GM19452 (cell line): ENCODE measurements around the gene FAM163A.
"Not testable (repeated sequence)": the region's sequence is repeated elsewhere in the genome, so short reads cannot be mapped to it uniquely, and the experiment has no call there.

Source experiments
- ATAC-seq: cut with Tn5 transposase; IDR thresholded peaks from one replicate; pipeline ENCODE4 v1.9.1; 2021; ENCODE audit not compliant: unreplicated experiment

Gene FAM163A

DNA sequence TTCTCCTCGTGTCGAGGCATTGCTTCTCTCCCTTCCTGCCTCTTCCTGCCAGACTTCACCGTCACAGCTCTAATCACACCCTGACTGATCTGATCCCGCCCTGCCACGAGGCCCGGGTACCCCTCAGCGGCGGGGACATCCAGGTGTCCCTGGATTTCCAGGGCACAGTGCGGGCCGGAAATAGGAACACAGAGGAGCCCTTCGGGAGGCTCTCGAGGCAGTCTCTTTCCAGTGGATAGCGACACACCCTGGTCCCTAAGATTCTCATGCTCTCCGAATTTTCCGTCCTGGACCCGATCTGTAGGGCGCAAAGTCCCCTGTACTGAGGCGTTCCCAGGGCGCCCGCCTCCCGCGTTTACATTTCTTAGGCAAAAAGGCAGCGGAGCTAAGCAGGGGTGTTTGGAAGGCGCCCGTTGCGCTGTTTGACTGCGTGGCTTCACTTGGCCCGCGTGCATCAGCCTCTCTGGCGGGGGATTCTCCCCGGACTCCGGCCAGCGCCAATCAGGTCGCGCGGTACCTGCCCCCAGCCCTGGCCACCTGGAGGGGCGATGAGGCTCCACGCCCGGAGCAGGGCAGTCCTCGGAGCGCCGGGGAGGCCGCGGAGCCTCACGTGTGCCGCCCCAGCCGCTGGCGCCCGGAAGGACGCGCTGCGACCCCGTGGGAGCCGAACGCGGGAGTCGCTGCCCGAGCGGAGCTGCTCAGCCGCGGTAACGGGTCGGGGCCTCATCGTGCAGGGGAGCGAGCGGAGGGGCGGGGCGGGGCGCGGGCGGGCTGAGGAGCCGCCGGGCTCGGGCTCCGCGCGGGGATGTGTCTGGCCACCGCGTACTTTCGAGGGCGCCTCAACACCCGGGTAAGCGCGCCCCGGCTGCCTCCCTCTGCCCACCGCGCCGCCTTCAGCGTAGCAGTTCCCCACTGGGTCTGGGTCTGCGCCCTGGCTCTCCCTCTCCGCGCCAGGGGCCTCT, at the start of gene FAM163A:
Gene FAM163A, plus strand, starts transcription at position 575 of the 962 bp plus-strand sequence. CDS start 69,807 bp downstream, outside the sequence.
- no peak for ATAC-seq

DNA sequence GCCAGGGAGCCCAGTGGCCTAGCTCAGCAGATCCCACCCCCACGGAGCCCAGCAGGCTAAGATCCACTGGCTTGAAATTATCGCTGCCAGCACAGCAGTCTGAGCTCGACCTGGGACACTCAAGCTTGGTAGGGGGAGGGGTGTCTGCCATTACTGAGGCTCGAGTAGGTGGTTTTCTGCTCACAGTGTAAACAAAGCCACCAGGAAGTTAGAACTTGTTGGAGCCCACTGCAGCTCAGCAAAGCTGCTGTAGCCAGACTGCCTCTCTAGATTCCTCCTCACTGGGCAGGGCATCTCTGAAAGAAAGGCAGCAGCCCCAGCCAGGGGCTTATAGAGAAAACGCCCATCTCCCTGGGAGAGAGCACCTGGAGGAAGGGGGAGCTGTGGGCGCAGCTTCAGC, 48.6 kb upstream of the FAM163A start:
- not testable (repeated sequence) for ATAC-seq

DNA sequence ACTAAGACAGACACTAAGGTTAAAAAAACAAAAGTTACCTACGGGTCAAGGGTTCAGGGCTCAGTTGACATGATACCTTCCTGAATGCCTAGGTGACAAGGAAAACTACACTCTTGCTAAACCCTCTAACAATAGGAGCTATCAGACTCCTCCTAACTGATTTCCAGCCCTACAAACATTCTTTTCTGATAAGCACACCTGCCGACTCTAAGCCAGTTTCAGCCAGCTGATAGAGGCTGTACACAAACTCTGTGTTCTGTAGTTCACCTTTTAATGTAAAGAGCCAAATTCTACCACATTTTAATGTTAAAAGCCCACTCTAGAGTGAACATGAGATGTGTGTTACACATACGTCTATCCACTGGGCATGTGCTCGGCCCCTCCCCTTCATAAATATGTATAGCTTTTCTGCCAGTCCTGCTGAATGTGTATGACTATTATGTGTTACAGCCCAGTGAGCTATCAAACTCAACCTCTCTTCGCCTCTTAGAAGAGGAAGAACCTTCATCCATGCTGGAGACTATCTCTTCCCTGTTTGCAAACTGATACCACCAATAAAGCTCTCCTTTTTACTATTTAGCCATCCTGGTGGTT, 40.0 kb upstream of the FAM163A start:
- ATAC-seq, result no peak

DNA sequence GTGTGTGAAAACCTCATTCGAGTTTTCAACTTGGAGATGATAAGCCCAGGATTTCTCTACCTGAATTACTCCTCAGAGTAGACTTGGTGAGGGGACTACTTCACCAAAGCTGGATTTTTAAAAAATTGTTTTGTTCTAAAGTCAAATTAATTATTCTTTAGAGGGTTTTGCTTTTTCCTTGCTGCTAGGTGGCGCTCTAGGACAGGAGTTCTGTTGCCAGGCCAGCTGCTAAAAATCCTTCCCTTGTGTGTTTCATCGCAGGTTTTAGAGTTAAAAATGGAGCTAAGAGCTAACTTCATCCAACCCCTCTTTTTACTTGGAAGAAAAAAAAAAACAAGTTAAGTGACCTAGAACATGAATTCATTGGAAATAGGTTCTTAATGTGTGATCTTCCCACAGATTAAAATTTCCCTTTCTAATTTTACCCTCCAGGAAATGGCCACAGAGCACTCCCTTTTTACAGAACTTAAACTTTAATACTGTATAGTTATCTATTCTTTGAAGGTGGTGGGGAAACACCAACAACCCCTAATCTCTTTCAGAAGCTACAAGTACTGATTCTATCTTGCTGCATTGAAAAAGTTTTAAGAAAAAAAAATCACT, 36.7 kb upstream of the FAM163A start:
- no peak for ATAC-seq

DNA sequence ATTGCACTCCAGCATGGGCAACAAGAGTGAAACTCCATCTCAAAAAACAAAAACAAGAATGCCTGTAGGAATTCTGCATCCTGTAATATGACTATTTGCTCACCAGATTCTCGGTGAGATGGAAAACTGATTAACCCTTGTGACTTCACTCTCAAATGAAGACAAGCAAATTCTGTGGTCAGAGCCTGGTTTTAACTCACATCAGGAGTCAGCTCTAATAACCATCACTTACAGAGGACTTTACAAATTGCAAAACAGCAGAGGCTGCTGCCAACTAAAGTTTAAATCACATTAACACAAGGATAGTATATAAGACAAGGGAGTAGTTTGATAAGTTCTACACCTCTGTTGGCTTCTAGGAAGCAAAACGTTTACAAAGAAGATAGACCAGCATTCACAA, 35.7 kb upstream of the FAM163A start:
- ATAC-seq, result no peak

DNA sequence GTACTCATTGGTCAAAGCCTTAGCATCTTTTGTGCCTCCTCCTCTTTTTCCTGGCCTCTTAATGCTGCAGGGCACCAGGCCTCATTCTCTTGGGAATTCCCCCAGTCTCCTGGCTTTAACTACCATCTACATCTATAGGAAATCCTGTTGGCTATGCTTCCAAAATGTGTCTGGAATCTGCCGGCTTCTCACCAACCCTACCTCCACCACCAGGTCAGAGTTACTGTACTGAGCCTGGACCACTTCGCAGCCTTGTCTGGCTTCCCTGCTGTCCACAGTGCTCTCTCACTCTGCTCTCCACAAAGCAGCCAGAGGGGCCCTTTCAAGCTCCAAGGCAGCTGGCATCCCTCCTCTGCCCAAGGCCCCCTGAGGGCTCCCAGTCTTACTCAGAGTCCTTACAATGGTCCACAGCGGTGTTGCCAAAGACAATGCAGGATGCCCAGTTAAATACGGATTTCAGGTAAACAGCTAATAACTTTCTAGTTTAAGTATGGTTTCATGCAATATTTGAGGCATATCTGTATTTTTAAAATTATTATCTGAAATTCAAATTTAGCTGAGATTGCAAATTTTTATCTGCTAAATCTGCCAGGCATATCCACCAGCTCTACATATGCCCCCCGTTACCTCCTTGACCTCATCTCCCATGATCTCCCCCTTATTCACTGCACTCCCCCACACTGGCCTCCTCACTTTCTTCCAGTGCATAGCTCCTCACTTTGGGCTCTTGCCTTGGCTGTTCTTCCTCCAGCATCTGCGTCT, 34.5 kb upstream of the FAM163A start:
- ATAC-seq, result no peak

DNA sequence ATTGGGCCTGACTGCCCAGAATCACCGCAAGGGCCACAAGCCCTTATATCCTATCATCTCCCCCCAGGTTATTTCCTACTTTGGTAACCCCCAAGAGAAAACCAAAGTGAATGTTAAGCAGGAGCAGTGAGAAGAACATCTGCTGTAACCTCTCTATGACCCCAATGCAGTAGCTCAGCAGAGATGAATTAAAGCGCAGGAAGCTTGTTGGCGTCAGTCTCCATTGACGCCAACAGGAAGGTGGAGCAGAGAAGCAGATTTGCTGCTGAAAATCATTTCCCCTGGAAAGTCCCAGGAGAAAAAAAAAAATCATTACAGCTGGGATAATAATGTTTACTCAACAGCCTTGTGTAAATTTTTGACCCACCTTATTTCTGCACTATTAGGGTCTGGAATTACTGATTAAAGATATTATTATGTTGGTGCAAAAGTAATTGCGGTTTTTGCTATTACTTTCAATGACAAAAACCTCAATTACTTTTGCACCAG, 33.2 kb upstream of the FAM163A start:
- peak; percentile 87 for ATAC-seq

DNA sequence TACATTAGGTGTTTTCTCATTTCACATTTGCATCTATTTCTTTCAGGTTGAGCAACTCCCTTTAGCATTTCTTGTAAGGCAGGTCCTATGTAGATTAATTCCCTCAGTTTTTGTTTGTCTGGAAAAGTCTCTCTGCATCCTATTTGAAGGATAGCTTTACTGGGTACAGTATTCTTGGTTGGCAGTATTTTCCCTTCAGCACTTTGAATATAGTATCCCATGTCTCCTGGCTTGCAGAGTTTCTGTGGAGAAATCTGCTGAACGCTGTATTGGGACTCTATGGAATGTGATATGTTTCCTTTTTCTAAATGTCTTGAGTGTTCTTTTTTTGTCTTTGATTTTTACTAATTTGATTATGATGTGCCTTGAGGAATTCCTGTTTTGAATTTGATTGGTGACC, 28.9 kb upstream of the FAM163A start:
- ATAC-seq, result no peak

DNA sequence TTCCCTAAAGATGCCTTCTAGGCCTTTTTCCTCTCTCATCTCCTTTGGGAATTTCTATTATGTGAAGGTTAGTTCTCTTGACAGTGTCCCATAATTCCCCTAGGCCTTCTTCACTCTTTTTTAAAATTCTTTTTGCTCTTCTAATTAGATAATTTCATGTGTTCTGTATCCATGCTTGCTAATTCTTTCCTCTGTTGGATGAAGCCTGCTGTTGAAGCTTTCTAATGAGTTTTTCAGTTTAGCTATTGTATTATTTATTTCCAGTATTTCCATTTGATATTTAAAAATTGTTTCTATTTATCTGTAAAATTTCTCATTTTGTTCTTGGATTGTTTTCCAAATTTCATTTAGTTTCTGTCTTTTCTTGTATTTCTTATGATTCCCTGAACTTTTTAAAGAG, 28.5 kb upstream of the FAM163A start:
- ATAC-seq, result no peak

DNA sequence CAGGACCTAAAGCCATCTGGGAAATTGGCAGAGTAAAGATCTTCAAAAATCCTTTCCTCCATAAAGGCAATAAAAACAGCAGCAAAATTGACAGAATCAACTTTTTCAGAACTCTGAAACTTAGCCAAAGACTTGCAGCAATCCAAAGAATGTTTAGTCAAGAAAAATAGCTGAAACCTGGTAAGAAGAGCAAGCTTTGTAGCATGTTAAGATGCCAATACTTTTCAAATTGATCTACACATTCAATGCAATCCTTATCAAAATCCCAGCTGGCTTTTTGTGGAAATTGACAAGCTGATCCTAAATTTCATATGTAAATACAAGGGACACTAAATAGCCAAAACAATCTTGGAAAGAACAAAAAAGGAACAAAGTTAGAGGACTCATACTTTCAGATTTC, 23.8 kb upstream of the FAM163A start:
- no peak for ATAC-seq

DNA sequence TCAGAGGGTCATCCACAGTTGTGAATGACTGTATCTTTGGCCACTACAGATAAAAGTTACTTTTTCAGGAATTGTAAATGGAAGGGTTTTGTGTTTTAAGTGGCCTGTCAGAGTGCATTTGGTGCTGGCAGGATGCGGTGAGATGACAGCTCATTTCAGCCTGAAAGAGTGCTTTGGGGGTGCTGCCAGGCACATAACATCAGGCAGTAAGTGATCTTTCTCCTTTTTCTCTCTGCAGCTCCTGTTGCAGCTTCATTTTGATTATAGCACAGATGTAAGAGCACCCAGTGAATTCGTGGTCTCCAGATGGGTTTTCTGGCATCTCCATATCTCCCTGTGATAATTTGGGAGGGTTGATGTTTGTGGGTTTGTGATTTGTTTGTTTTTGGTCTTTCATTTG, 14.8 kb upstream of the FAM163A start:
- ATAC-seq, result no peak

DNA sequence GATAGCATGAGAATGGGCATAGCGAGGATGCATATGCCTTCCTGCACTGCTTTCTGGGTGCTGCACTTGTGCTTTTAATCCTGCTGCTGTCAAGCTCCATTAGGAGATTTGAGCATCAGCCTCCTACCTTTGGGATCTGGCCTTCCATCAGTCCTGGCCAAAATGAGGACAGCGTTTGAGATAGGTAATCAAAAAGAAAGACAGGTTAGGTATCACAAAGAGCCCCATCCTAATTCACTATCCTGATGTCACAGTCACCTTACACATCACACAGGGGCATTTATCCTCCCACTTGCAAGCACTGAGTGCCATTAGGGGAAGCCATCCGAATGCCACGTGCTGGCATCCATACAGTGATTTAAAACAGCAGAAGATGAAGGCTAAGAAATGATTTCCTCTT, 13.2 kb upstream of the FAM163A start:
- ATAC-seq, result no peak

DNA sequence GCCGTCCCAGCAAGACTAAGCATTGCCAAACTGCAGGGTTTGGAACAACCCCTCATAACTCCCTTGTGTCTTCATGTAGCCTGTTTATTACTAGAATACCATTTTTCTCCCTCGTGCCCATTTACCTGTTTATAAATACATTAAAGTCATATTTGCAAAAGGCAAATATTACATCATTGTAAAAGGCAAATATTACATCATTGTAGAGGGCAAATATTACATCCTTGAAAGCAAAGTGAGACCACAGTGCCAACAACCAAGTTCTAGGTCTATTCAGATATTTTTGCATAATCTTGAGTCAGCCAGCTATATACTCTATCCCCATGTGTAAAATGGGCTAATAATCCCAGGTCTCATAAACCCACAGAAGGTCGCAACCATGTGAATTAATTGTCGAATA, 11.4 kb upstream of the FAM163A start:
- ATAC-seq, result no peak

DNA sequence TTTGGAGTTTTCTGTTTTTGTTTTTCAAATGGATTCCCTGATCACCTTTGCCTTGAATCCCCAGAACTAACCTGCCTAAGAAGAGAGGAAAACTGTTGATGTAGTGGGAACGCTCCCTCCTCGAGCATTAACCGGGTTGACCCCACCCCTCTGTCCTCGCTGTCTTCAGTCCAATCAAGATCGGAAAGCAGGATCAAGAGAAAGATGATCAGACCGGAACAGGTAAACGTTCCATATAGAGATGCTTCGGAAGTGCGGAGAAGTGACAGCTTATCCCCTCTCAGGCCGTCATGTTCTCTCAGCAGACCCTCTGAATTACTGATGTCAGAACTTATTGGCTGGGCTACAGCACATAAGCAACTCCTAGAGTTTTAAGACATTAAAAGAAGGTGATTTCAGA, 800 bp upstream of the FAM163A start:
- ATAC-seq, result no peak

DNA sequence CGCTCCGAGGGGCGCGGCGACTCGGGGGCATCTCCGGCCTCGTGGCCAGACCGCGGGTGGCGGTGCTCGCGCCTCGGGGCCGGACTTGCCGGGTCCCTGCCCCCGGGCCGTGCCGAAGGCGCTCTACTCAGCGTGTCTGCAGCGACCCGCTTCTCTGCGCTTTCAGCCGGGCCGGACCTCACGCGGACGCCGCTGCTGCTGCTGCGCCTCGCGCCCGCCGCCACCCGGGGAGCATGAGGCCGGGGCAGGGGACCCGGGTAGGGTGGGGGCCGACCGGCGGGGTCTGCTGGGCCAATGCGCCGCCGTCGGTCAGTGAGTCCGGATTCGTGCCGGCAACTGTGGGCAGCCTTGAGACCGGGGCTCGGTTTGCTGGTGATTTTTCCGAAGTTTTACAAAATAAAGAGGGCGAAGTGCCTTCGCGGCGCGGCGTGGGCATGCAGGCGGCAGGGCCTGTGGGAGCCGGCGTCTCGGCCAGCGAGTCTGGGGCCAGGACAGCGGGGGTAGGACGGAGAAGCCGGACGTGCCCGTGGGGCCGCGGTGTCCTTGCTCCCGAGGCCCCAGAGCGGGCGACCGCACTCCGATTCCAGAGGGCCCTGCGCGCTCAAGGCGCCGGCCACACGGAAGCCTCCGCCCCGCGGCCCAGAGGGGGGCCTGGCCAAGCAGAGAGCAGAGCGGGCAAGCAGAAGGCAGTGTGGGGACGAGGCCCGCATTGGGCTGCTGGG, 749 bp downstream of the FAM163A start:
- ATAC-seq, result no peak

DNA sequence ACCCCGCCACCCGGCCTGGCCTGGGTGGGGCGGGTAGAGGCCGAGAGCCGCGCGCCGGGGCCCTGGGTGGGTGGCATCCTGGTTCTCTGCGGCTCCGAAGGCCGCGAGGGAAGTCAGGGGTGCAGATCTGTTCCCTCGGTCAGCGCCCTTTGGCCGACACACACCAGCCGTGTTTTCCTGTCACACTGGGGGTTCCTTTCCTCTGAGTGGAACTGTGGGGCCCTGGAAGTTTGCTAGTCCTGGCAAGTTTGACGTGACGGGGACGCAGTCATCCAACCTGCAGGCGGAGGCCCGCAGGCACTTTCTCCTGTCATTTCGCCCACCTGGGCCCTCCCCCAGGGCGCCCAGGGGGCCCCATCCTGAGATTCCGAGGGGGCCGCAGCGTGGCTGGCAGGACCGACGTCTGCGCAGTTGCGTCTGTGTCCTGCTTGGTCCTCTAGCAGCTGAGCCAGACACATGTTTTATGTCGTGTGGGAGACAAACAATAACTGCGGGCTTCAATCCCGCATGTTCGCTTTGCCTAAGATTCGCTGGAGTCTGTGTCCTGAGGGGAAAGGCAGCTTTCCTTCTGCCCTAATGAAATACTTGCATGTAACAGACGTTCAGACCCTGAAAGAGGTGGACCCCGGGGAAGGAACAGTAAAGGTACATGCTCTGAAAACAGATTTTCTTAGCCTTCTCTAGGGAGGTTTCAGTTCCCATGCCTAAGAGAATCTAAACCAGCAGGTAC, 1.5 kb downstream of the FAM163A start:
- no peak for ATAC-seq

DNA sequence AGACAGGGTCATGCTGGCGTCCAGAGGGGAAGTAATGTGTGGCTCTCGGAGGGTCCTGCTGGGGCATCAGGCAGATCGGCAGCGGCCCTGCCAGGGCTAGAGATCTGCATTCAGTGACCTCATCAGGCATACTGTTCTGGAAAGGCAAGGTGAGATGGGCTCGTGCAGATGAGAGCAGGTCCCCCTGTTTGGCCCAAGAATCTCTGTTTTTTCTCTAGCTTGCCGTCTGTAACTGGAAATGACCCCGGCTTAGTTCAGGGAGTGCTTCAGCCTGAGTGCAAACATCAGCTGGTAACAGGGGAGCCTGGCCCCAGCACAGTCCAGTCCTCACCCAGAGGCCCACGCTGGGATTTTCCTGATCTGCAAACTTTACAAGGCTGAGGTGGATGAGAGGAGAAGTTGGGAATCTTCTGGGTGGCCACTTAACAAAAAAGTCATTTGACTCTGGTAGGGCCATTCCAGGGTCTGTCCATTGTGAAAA, 2.1 kb downstream of the FAM163A start:
- ATAC-seq, result no peak

DNA sequence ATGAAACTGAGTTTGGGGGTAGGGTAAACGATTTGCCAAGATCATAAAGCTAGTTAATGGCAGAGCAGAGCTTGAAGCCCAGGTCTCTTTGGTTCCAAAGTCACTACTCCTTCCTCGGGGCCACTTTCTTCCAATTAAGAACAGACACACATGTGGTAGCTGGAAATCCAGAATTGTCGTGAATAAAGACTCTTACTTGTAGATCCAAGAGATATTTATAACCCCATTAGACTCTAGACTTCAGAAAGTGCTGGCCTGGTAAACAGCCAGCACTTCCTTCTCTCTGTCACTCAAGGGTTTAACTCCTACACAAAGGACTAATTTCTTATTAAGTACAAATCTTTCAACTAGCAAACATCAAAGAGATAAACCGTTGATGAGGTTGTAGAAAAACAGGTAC, 2.7 kb downstream of the FAM163A start:
- no peak for ATAC-seq

DNA sequence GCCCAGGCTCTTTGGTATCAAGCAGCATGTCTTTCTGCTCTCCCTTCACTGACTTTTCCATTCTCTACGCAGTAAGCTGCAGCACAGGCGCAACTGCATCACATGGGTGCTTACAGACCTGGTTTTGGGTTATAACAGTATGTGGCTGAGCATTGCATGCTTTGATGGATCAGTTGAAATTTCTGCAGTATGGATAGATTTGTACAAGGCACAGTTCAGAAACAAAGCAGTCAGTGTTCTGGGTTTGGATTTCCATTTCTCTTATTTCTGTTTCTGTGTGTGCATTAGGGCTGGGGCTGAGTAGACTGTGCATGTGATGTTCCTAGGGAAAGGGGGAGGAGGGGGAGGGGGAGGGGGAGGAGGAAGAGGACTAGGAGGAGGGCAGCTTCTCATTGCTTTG, 4.5 kb downstream of the FAM163A start:
- ATAC-seq, result no peak

DNA sequence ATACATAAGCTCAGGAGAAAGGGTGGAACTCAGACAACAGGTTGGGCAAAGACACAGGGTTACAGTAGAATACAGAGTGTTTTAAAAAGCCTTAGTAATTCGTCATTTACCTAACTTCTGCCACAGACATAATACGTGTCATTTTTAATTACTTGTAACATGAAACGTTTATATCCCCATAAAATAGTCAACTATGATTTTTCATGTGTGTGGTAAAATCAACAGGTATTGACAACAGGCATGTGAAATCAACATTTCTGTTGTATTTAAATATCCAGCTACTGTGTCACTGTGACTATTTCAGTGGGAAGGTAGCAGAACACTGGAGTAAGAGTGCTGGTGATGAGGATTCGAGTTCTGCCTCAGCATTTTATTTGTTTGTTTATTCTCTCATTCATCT, 5.7 kb downstream of the FAM163A start:
- no peak for ATAC-seq
